Neural cell (in vitro differentiated cells): ENCODE data around the gene TMEM120A. TPM values are rescaled to one million over a fixed set of nuclear protein-coding genes. Genes with fewer than 3 reads are reported as not detected.

Source experiments
- H2AFZ ChIP-seq: fragments of 200-600, 300-800 bp; sonication (generic), shearing (Covaris generic); 2 replicates; pipeline ENCODE4 v1.6.0; 2014; ENCODE audit warnings: low read depth, mild to moderate bottlenecking, antibody characterized with exemption, low read length, moderate library complexity
- H3F3A ChIP-seq: fragments of 200-600 bp; shearing (Covaris generic); 2 replicates; pipeline ENCODE4 v1.6.1; 2016; ENCODE audit warnings: mild to moderate bottlenecking, moderate library complexity, mixed read lengths, antibody characterized with exemption, low read length; ENCODE audit not compliant: insufficient read depth, poor library complexity, severe bottlenecking
- H3K27ac ChIP-seq: fragments of 200-600, 300-800 bp; sonication (generic), shearing (Covaris generic); 2 replicates; pipeline ENCODE4 v1.5.1; 2014; ENCODE audit warnings: mild to moderate bottlenecking, low read length, moderate library complexity
- H3K27me3 ChIP-seq: fragments of 300-800, 200-600 bp; sonication (generic), shearing (Covaris generic); 2 replicates; pipeline ENCODE4 v1.6.0; 2014; ENCODE audit warnings: mild to moderate bottlenecking, low read depth, low read length, moderate library complexity; ENCODE audit not compliant: insufficient read depth
- H3K36me3 ChIP-seq: fragments of 300-800, 200-600 bp; sonication (generic), shearing (Covaris generic); 2 replicates; pipeline ENCODE4 v1.5.1; 2014; ENCODE audit warnings: mild to moderate bottlenecking, antibody characterized with exemption, low read length, moderate library complexity; ENCODE audit not compliant: insufficient read depth
- H3K4me2 ChIP-seq: fragments of 300-800, 200-600 bp; sonication (generic), shearing (Covaris generic); 2 replicates; pipeline ENCODE4 v1.6.0; 2014; ENCODE audit warnings: mild to moderate bottlenecking, low read length
- H3K4me3 ChIP-seq: fragments of 300-800, 200-600 bp; sonication (generic), shearing (Covaris generic); 2 replicates; pipeline ENCODE4 v1.5.1; 2014; ENCODE audit warnings: mild to moderate bottlenecking, low read length, moderate library complexity
- H3K79me2 ChIP-seq: fragments of 200-600 bp; shearing (Covaris generic); replicated peaks from 2 replicates; pipeline ENCODE4 v1.6.0; 2014; ENCODE audit warnings: mild to moderate bottlenecking, low read length, moderate library complexity; ENCODE audit not compliant: insufficient read depth
- H3K9ac ChIP-seq: fragments of 300-800, 200-600 bp; sonication (generic), shearing (Covaris generic); 2 replicates; pipeline ENCODE4 v1.6.1; 2016; ENCODE audit warnings: mild to moderate bottlenecking, low read length, mixed read lengths
- H3K9me2 ChIP-seq: fragments of 200-600 bp; shearing (Covaris generic); 2 replicates; pipeline ENCODE4 v1.6.1; 2016; ENCODE audit warnings: mild to moderate bottlenecking, low read length, mixed read lengths; ENCODE audit not compliant: insufficient read depth
- H3K9me3 ChIP-seq: fragments of 200-600, 300-800 bp; sonication (generic), shearing (Covaris generic); 2 replicates; pipeline ENCODE4 v1.6.1; 2016; ENCODE audit warnings: mild to moderate bottlenecking, mixed run types, low read length, moderate library complexity, mixed read lengths
- H4K20me1 ChIP-seq: fragments of 200-600 bp; shearing (Covaris generic); 2 replicates; pipeline ENCODE4 v1.6.1; 2016; ENCODE audit warnings: mild to moderate bottlenecking, mixed run types; ENCODE audit not compliant: insufficient read depth
- EP300 ChIP-seq: fragments of 450-650 bp; conservative IDR thresholded peaks from 2 replicates; pipeline ENCODE4 v1.6.1; 2014; ENCODE audit warnings: antibody characterized with exemption, mild to moderate bottlenecking, moderate library complexity; ENCODE audit not compliant: poor library complexity, severe bottlenecking
- EZH2 ChIP-seq: fragments of 200-600, 300-800 bp; shearing (Covaris generic), sonication (generic); IDR thresholded peaks from 2 replicates; pipeline ENCODE4 v1.6.1; 2014; ENCODE audit warnings: antibody characterized with exemption, low read length, borderline replicate concordance, mild to moderate bottlenecking; ENCODE audit not compliant: insufficient read depth, poor library complexity, severe bottlenecking
- MXI1 ChIP-seq: fragments of 450-650 bp; conservative IDR thresholded peaks from 2 replicates; pipeline ENCODE4 v1.6.1; 2014; ENCODE audit warnings: antibody characterized with exemption, mild to moderate bottlenecking; ENCODE audit not compliant: poor library complexity, severe bottlenecking
- POLR2AphosphoS5 ChIP-seq: IDR thresholded peaks from 2 replicates; pipeline ENCODE4 v1.6.1; 2012
- RAD21 ChIP-seq: fragments of 450-650 bp; conservative IDR thresholded peaks from 2 replicates; pipeline ENCODE4 v1.6.1; 2014; ENCODE audit warnings: antibody characterized with exemption, mild to moderate bottlenecking, moderate library complexity
- SMC3 ChIP-seq: fragments of 450-650 bp; conservative IDR thresholded peaks from 2 replicates; pipeline ENCODE4 v1.6.1; 2014; ENCODE audit warnings: antibody characterized with exemption, mild to moderate bottlenecking, moderate library complexity; ENCODE audit not compliant: poor library complexity
- TAF1 ChIP-seq: IDR thresholded peaks from 2 replicates; pipeline ENCODE4 v1.6.1; 2012; ENCODE audit warnings: low read depth
- polyA plus RNA-seq: library from polyadenylated mRNA; depleted of rRNA; stranded (reverse); fragments of >200 nt; gene quantifications from 2 replicates; pipeline ENCODE4 v1.2.3, GENCODE V29; 2014
- TF ChIP-seq, protein P1 (sequence below): IDR thresholded peaks from 2 replicates; pipeline ENCODE4 v1.6.1; 2012; ENCODE audit warnings: borderline replicate concordance
- TF ChIP-seq, protein P2 (sequence below): fragments of 450-650 bp; IDR thresholded peaks from 2 replicates; pipeline ENCODE4 v1.5.1; 2014; ENCODE audit warnings: antibody characterized with exemption, mild to moderate bottlenecking, moderate library complexity; ENCODE audit not compliant: poor library complexity, severe bottlenecking

The TMEM120A gene
- polyA plus RNA-seq, 1 donor from 2014 or later, result 39.1 TPM

DNA sequence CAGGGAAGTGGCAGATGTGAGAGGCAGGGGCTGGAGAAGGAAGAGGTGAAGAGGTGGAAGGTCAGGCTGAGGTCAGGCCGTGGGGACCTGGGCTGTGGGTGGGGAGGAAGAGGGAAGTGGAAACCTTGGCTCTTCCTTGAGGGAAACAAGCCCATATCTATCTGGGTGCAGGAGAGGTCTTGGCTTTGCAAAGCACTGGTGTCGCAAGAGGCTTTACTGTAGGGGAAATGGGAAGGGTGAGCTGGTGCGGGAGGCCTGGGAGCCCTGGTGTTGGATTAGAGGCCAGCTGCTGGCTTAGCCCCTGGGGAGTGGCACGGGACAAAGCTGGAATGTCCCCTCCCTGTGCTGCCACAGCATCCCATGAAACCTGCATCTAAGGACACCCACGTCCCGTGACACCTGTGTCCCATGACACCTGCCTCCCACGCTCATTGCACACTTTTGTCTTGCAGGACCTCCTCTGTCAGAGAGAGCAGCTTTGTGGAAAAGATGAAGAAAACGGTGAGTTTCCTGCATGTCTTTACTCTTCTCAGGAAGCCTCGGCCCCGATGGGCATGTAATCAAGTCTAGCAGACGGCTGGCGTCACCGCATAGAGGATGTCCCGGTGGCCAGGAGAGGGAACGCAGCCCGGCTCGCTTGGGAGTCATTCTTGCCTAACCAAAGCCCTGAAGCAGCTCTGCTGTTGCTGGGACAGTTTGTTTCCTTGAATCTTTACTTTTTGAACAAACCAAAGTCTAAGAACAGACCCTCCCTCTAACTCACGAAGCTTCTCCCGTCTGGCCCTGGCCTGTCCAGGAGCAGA, 22.2 kb downstream of the TMEM120A start:
- Histone ChIP-seq H3K36me3 (no peaks in the 10 kb centered on the region), H4K20me1 (no peaks in the 10 kb centered on the region), H3K4me3 (no peak overlapping the region), H3K4me2 (no peak overlapping the region), H3K9me3 (no peaks in the 10 kb centered on the region), H3K27me3 (no peaks in the 10 kb centered on the region), H3K9me2 (no peaks in the 10 kb centered on the region), H3K27ac (no peak overlapping the region), H3F3A (no peaks in the 10 kb centered on the region), H3K9ac (no peak overlapping the region), H3K79me2 (no peaks in the 10 kb centered on the region), H2AFZ (no peak overlapping the region)
- TF ChIP-seq, protein P1, sequence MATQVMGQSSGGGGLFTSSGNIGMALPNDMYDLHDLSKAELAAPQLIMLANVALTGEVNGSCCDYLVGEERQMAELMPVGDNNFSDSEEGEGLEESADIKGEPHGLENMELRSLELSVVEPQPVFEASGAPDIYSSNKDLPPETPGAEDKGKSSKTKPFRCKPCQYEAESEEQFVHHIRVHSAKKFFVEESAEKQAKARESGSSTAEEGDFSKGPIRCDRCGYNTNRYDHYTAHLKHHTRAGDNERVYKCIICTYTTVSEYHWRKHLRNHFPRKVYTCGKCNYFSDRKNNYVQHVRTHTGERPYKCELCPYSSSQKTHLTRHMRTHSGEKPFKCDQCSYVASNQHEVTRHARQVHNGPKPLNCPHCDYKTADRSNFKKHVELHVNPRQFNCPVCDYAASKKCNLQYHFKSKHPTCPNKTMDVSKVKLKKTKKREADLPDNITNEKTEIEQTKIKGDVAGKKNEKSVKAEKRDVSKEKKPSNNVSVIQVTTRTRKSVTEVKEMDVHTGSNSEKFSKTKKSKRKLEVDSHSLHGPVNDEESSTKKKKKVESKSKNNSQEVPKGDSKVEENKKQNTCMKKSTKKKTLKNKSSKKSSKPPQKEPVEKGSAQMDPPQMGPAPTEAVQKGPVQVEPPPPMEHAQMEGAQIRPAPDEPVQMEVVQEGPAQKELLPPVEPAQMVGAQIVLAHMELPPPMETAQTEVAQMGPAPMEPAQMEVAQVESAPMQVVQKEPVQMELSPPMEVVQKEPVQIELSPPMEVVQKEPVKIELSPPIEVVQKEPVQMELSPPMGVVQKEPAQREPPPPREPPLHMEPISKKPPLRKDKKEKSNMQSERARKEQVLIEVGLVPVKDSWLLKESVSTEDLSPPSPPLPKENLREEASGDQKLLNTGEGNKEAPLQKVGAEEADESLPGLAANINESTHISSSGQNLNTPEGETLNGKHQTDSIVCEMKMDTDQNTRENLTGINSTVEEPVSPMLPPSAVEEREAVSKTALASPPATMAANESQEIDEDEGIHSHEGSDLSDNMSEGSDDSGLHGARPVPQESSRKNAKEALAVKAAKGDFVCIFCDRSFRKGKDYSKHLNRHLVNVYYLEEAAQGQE, result no peak
- no peak for TF ChIP-seq RAD21
- TF ChIP-seq EP300, result no peak
- TF ChIP-seq SMC3, result no peak
- TF ChIP-seq EZH2, result no peak
- TF ChIP-seq MXI1, result no peak

DNA sequence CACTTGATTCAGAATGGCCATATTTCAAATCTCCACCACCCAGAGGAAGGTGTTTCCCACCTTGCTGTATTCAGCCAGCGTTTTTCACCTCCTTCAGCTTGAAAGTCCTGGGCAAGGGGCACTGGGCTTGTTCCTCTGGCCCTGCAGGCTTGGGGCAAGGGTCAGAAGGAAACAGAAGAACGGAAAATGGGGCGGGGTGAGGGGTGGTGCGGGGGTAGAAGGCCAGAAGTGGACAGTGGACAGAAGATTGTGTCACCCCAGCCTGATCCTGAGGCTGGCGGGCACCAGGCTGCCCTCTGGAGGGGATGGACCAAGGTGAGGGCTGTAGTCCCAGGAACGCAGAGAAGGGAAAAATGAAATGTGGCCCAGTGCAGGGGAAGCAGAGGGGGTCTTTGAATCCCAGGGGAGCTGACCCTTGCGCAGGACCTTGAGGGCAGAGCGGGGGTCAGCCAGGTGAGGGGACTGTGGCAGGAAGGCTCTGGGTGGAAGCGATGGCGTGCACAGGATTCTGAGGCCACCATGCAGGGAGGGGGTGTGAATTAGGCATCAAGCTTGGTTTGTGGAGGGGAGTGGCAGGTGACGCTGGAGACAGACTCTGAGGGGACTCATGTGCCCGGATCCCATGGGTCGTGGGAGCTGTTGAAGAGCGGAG, 23.0 kb downstream of the TMEM120A start:
- TF ChIP-seq, protein P1, result no peak
- TF ChIP-seq EP300 (no peak), EZH2 (no peak), POLR2AphosphoS5 (no peak), SMC3 (no peak), MXI1 (no peak), TAF1 (no peak), RAD21 (no peak)
- TF ChIP-seq, protein P2, sequence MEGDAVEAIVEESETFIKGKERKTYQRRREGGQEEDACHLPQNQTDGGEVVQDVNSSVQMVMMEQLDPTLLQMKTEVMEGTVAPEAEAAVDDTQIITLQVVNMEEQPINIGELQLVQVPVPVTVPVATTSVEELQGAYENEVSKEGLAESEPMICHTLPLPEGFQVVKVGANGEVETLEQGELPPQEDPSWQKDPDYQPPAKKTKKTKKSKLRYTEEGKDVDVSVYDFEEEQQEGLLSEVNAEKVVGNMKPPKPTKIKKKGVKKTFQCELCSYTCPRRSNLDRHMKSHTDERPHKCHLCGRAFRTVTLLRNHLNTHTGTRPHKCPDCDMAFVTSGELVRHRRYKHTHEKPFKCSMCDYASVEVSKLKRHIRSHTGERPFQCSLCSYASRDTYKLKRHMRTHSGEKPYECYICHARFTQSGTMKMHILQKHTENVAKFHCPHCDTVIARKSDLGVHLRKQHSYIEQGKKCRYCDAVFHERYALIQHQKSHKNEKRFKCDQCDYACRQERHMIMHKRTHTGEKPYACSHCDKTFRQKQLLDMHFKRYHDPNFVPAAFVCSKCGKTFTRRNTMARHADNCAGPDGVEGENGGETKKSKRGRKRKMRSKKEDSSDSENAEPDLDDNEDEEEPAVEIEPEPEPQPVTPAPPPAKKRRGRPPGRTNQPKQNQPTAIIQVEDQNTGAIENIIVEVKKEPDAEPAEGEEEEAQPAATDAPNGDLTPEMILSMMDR, result no peak
- no peak overlapping the region for H2AFZ ChIP-seq
- H3K9me3 ChIP-seq, result no peaks in the 10 kb centered on the region
- no peaks in the 10 kb centered on the region for H3K9me2 ChIP-seq
- H3K4me2 ChIP-seq, result no peak overlapping the region
- no peaks in the 10 kb centered on the region for H4K20me1 ChIP-seq
- H3F3A ChIP-seq, result no peaks in the 10 kb centered on the region
- no peak overlapping the region for H3K4me3 ChIP-seq
- no peak overlapping the region for H3K9ac ChIP-seq
- no peaks in the 10 kb centered on the region for H3K79me2 ChIP-seq
- no peaks in the 10 kb centered on the region for H3K27me3 ChIP-seq
- no peaks in the 10 kb centered on the region for H3K36me3 ChIP-seq
- no peak overlapping the region for H3K27ac ChIP-seq
